ENCODE results near the gene MEIS2. TPM values are rescaled to one million over a fixed set of nuclear protein-coding genes. Genes with fewer than 3 reads are reported as not detected.

MEIS2 gene
- total RNA-seq, 2 experiments from 2014 or later: not detected

GRCh38 chr15:37045859-37046740 lies 54.2 kb downstream of the MEIS2 start:
- POLR2A ChIA-PET: no interaction called here
- CTCF ChIA-PET: no interaction called here

DNA sequence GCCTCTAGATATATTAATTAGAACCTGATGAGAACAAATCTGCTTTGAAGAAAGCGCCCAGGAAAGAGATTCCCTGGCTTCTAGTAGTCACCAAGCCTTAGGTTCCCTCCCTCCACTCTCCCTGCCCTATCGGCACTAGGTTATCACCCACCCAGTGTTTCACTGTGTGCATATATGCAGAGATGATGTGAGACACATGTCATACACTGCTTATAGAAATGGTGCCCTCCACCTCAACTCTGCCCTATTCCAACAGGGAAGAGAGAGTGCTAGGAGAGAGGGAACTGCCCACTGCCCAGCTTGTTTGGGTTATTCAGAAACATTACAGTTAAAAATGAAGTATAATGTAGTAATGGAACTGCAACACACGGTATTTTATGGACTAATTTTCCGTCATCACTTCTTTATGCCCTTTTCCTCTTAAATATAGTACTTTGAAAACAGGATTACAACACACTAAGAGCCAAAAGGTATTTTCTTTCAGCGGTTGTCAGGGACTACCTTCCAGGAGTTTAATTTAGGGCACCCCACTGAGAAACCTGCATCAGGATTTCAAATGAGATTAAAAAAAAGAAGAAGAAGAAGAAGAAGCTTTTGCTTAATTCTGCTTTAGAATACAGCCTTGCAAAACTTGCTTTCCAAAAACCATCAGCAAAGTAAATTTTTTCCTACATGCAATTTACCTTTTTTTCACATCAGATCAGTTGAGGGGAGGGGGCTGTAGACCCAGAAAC lies 55.3 kb downstream of the MEIS2 start:
- ChIA-PET POLR2A (no interaction called here), CTCF (no interaction called here)

DNA sequence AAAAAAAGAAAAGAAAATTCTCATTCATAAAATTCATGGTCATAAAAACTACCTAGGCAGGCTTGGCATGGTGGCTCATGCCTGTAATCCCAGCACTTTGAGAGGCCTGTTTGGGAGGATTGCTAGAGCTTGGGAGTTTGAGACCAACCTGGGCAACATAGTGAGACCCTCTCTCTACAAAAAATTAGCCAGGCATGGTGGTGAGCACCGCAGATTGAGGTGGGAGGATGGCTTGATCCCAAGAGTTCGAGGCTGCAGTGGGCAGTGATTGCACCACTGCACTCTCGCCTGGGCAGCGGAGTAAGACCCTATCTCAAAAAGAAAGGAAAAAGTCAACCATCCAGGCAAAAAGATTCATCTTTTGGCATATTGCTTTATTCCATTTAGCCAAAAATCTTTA lies 58.5 kb downstream of the MEIS2 start:
- ChIA-PET CTCF (no interaction called here), POLR2A (no interaction called here)

- ChIA-PET POLR2A (no interaction called here), CTCF (no interaction called here)
Measured at GRCh38 chr15:37041042-37041441, 59.3 kb downstream of the MEIS2 start.

- POLR2A ChIA-PET: no interaction called here
- CTCF ChIA-PET: no interaction called here
Measured at GRCh38 chr15:37040072-37040742, 60.1 kb downstream of the MEIS2 start.

DNA sequence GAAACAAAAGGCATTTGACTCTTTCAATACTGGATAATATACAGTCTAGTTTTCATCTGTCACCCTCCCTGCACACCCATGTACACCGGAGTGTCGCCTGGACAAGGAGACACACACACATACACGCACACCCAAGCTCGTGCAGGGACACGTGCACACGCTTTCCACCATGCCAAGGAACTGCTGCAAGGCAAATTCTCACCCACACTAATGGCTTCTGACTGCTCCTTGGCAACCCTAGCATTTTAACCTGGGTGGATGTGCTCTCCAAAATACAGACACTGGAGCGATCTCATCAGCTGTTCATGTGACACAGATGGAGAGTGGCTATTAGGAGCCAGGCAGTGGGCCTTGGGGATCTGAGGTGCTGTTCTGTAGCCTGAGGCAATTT lies 61.6 kb downstream of the MEIS2 start:
- ChIA-PET POLR2A (no interaction called here), CTCF (no interaction called here)

GRCh38 chr15:37037850-37038715 lies 62.3 kb downstream of the MEIS2 start:
- CTCF ChIA-PET: no interaction called here
- POLR2A ChIA-PET: no interaction called here

GRCh38 chr15:37037071-37037655 lies 63.2 kb downstream of the MEIS2 start:
- ChIA-PET CTCF (no interaction called here), POLR2A (no interaction called here)

- ChIA-PET CTCF (no interaction called here), POLR2A (no interaction called here)
Measured at GRCh38 chr15:37034835-37035748, 65.3 kb downstream of the MEIS2 start.

GRCh38 chr15:37034392-37034791 lies 66.0 kb downstream of the MEIS2 start:
- POLR2A ChIA-PET: no interaction called here
- CTCF ChIA-PET: no interaction called here

GRCh38 chr15:37032091-37032775 lies 68.1 kb downstream of the MEIS2 start:
- CTCF ChIA-PET: no interaction called here
- POLR2A ChIA-PET: no interaction called here

- ChIA-PET POLR2A (no interaction called here), CTCF (no interaction called here)
Measured at GRCh38 chr15:37031198-37031597, 69.2 kb downstream of the MEIS2 start.

- ChIA-PET CTCF (no interaction called here), POLR2A (no interaction called here)
Measured at GRCh38 chr15:37028625-37029296, 71.6 kb downstream of the MEIS2 start.

DNA sequence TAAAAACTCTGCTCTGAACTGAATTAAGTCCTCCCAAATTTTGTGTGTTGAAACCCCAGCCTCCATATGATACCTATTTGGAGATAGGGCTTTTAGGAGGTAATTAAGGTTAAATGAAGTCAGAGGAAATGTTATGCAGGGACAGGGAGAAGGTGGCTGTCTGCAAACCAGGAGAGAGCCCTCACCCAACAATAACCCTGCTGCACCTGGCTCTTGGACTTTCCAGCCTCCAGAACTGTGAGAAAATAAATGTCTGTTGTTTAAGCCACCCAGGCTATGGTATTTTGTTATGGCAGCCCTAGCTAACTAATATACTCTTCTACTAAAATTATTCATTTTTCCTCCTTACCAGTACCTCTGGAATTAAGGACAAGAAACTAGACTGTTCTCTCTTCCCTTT lies 79.5 kb downstream of the MEIS2 start:
- ChIA-PET POLR2A (no interaction called here), CTCF (interaction anchor here (0.7 kb wide), 1 partner anchor 949 kb away, joined by 3 read pairs; no protein-coding TSS in a partner anchor)

DNA sequence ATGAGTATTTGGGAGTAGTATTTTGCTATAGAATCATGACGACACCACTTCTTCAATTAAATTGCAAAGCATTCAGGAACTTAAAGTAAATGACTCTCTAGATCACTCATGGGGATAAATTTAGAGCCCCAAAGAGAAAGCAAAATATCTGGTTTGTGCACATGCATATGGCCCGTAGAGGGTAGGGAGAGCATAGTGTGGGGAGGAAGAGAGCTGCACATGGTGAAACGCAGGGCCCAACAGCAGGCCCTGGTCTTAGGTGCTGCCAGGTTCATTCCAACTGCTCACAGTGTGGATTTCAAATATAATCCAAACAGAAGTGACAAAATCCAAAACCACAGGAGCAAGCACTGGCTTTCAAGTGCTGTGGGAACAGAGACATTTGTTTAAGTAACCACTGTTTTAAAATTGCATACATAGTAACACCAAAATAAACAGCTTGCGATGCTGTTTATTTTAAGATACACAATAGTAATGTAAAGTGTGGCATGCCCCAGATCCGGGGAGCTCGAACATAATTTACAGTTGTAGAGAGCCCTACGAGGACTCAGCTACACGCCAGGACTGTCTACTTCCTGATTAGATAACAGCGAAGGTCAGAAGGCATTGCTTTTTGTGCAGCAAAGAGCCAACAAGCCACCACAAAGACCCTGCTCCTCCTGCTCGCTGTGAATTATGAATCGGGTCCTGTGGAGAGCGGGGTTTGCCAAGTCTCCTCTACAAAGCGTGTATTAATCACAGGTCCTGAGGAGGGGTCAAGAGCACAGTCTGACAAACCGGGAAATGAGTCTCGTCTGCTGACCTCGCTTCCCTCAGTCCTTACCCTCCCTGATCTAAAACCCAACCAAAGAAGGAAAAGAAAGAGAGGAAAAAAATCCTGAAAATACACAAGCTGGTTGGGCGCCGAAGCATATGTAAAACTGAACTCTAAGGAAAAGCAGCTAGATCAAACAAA lies 80.6 kb downstream of the MEIS2 start:
- ChIA-PET CTCF (no interaction called here), POLR2A (no interaction called here)

- ChIA-PET CTCF (no interaction called here), POLR2A (no interaction called here)
Measured at GRCh38 chr15:37017031-37017625, 83.2 kb downstream of the MEIS2 start.

All from activated CD8-positive, alpha-beta memory T cell treated with anti-CD3 and anti-CD28 coated beads for 36 hours (primary cell).